ENCODE results near the gene LY86. TPM values are rescaled to one million over a fixed set of nuclear protein-coding genes. Genes with fewer than 3 reads are reported as not detected.

LY86 gene
- total RNA-seq, 1 experiment from 2014 or later, result not detected

DNA sequence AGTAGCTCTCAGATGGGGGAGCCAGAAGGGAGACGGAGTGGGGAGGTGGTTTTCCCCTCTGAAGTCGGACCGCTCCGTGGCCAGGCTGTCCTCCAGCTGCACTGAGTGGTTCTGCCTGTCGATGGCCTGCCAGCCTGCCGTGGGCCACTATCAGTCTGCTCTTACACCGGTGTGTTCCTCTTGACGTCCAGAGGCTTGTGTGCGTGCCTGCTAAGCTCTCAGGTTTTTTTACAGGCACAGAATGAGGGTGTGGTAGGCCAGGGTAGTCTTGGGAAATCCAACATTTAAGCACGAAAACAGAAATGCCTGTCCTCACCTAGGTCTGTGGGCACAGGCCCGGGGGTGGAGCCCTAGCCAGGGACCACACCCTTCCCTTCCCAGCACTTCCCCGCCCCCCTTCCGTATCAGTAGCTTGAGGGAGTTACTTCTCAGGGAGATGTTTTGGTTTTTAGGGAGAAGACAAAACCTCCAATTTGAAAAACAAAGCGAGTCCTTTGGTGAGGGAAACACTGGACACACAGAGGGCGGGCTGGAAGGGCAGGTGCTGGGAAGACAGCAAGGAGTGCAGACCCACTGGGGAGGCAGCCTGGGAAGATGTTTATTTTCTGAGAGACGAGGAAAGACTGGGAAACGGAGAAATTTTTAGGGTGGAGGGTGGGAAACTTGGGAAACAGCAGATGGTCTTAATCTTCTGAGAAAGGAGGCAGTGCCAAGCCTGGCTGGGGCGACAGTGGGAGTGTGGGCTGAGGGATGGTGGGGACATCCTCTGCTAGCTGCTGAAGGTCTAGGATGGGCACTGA, 106.5 kb downstream of the LY86 start (continued):
- TF ChIP-seq, protein P1, sequence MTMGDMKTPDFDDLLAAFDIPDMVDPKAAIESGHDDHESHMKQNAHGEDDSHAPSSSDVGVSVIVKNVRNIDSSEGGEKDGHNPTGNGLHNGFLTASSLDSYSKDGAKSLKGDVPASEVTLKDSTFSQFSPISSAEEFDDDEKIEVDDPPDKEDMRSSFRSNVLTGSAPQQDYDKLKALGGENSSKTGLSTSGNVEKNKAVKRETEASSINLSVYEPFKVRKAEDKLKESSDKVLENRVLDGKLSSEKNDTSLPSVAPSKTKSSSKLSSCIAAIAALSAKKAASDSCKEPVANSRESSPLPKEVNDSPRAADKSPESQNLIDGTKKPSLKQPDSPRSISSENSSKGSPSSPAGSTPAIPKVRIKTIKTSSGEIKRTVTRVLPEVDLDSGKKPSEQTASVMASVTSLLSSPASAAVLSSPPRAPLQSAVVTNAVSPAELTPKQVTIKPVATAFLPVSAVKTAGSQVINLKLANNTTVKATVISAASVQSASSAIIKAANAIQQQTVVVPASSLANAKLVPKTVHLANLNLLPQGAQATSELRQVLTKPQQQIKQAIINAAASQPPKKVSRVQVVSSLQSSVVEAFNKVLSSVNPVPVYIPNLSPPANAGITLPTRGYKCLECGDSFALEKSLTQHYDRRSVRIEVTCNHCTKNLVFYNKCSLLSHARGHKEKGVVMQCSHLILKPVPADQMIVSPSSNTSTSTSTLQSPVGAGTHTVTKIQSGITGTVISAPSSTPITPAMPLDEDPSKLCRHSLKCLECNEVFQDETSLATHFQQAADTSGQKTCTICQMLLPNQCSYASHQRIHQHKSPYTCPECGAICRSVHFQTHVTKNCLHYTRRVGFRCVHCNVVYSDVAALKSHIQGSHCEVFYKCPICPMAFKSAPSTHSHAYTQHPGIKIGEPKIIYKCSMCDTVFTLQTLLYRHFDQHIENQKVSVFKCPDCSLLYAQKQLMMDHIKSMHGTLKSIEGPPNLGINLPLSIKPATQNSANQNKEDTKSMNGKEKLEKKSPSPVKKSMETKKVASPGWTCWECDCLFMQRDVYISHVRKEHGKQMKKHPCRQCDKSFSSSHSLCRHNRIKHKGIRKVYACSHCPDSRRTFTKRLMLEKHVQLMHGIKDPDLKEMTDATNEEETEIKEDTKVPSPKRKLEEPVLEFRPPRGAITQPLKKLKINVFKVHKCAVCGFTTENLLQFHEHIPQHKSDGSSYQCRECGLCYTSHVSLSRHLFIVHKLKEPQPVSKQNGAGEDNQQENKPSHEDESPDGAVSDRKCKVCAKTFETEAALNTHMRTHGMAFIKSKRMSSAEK (CRISPR knock-in tag; IDR thresholded peaks at IDR 0.05; ENCODE audit: borderline replicate concordance), result no peak
- TF ChIP-seq NFATC4 (CRISPR knock-in tag; IDR thresholded peaks at IDR 0.05) (no peak), ZNF219 (CRISPR knock-in tag; IDR thresholded peaks at IDR 0.05; ENCODE audit: borderline replicate concordance) (no peak), OVOL2 (CRISPR knock-in tag; IDR thresholded peaks at IDR 0.05; ENCODE audit: borderline replicate concordance) (no peak), MXD4 (CRISPR knock-in tag; IDR thresholded peaks at IDR 0.05; ENCODE audit: borderline replicate concordance) (no peak)
- TF ChIP-seq, protein P2, sequence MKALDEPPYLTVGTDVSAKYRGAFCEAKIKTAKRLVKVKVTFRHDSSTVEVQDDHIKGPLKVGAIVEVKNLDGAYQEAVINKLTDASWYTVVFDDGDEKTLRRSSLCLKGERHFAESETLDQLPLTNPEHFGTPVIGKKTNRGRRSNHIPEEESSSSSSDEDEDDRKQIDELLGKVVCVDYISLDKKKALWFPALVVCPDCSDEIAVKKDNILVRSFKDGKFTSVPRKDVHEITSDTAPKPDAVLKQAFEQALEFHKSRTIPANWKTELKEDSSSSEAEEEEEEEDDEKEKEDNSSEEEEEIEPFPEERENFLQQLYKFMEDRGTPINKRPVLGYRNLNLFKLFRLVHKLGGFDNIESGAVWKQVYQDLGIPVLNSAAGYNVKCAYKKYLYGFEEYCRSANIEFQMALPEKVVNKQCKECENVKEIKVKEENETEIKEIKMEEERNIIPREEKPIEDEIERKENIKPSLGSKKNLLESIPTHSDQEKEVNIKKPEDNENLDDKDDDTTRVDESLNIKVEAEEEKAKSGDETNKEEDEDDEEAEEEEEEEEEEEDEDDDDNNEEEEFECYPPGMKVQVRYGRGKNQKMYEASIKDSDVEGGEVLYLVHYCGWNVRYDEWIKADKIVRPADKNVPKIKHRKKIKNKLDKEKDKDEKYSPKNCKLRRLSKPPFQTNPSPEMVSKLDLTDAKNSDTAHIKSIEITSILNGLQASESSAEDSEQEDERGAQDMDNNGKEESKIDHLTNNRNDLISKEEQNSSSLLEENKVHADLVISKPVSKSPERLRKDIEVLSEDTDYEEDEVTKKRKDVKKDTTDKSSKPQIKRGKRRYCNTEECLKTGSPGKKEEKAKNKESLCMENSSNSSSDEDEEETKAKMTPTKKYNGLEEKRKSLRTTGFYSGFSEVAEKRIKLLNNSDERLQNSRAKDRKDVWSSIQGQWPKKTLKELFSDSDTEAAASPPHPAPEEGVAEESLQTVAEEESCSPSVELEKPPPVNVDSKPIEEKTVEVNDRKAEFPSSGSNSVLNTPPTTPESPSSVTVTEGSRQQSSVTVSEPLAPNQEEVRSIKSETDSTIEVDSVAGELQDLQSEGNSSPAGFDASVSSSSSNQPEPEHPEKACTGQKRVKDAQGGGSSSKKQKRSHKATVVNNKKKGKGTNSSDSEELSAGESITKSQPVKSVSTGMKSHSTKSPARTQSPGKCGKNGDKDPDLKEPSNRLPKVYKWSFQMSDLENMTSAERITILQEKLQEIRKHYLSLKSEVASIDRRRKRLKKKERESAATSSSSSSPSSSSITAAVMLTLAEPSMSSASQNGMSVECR (CRISPR knock-in tag; IDR thresholded peaks at IDR 0.05; ENCODE audit: borderline replicate concordance), result no peak
- TF ChIP-seq, protein P3, sequence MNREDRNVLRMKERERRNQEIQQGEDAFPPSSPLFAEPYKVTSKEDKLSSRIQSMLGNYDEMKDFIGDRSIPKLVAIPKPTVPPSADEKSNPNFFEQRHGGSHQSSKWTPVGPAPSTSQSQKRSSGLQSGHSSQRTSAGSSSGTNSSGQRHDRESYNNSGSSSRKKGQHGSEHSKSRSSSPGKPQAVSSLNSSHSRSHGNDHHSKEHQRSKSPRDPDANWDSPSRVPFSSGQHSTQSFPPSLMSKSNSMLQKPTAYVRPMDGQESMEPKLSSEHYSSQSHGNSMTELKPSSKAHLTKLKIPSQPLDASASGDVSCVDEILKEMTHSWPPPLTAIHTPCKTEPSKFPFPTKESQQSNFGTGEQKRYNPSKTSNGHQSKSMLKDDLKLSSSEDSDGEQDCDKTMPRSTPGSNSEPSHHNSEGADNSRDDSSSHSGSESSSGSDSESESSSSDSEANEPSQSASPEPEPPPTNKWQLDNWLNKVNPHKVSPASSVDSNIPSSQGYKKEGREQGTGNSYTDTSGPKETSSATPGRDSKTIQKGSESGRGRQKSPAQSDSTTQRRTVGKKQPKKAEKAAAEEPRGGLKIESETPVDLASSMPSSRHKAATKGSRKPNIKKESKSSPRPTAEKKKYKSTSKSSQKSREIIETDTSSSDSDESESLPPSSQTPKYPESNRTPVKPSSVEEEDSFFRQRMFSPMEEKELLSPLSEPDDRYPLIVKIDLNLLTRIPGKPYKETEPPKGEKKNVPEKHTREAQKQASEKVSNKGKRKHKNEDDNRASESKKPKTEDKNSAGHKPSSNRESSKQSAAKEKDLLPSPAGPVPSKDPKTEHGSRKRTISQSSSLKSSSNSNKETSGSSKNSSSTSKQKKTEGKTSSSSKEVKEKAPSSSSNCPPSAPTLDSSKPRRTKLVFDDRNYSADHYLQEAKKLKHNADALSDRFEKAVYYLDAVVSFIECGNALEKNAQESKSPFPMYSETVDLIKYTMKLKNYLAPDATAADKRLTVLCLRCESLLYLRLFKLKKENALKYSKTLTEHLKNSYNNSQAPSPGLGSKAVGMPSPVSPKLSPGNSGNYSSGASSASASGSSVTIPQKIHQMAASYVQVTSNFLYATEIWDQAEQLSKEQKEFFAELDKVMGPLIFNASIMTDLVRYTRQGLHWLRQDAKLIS (CRISPR knock-in tag; IDR thresholded peaks at IDR 0.05; ENCODE audit: borderline replicate concordance), result no peak

DNA sequence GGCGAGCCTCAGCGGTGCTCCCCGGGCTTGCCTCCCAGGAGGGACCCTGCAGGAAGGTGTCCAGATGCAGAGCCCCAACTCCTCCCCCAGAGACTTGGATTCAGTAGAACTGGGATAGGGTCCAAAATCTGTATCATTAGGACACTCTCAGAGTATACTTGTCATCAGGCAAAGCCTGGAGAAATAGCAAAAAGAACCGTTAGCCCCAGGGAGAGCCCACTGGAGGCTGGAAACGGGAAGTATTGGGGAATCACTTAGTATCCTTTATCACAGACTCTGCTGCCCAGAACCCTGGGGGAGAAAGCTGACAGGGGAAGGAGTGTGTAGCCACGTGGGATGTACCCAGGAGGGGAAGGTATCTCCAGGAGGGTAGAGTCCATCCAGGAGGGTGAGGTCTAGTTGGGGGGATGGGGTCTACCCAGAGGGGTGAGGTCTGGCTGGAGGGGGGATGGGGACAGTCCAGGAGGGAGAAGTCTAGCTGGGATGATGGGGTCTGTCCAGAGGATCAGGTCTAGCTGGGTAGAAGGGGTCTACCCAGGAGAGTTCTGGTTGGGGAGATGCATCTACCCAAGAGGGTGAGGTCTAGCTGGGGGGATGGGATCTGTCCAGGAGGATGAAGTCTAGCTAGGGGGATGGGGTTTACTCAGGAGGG, 107.2 kb downstream of the LY86 start:
- Mint-ChIP-seq H3K4me3 (peak overlapping the region; percentile 60), H3K36me3 (no peaks in the 10 kb centered on the region), H3K27ac (peak overlapping the region; percentile 46; the same call in 1 of the 2 replicates), H3K9me3 (no peaks in the 10 kb centered on the region), H3K27me3 (ENCODE audit: low read depth) (peaks cover 19% of the 10 kb centered on the region), H3K4me1 (peaks cover 44% of the 10 kb centered on the region)
- ATAC-seq (no peak), DNase-seq (ENCODE audit: low spot score) (no peak)
- CTCF ChIA-PET, result interaction anchor here (0.6 to 3.0 kb wide), 29 partner anchors 9 to 921 kb away, joined by 3 to 62 read pairs (median 5); no protein-coding TSS in a partner anchor
- POLR2A ChIA-PET, result interaction anchor here (0.6 to 1.0 kb wide), 2 partner anchors 9 to 581 kb away, joined by 3 to 5 read pairs; no protein-coding TSS in a partner anchor
- no peak for TF ChIP-seq NR3C1 (CRISPR knock-in tag; conservative IDR thresholded peaks at IDR 0.05; ENCODE audit: low read depth)
- TF ChIP-seq, protein P4, sequence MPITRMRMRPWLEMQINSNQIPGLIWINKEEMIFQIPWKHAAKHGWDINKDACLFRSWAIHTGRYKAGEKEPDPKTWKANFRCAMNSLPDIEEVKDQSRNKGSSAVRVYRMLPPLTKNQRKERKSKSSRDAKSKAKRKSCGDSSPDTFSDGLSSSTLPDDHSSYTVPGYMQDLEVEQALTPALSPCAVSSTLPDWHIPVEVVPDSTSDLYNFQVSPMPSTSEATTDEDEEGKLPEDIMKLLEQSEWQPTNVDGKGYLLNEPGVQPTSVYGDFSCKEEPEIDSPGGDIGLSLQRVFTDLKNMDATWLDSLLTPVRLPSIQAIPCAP (CRISPR knock-in tag; IDR thresholded peaks at IDR 0.05), result no peak
- TF ChIP-seq, protein P5, sequence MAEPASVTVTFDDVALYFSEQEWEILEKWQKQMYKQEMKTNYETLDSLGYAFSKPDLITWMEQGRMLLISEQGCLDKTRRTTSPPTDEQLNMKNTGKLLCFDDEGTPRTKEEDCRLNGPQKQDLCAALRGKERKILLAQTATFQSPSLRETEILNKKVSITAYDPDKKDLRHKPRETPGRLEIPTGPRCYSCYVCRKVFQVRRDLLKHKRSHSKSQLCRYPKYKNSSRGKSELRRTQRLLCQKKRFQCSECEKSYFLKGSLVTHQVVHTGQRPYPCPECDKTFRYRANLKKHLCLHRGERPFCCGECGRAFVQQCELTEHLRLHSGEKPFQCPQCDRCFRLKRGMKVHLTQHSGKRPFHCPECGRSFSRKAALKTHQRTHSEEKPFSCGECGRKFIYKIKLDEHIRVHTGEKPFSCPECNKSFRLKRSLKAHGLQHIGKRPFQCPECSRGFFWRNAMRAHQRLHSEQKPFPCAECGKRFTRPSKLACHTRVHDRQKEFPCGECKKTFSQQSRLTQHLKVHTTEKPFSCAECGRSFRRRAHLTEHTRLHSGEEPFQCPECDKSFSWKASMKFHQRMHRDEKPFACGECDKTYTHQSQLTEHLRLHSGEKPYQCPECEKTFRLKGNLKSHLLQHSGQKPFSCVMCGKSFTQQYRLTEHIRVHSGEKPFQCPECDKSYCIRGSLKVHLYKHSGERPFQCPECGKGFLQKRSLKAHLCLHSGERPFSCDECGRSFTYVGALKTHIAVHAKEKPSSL (CRISPR knock-in tag; conservative IDR thresholded peaks at IDR 0.05), result no peak
- no peak for TF ChIP-seq FOXK1 (CRISPR knock-in tag; IDR thresholded peaks at IDR 0.05)
- no peak for TF ChIP-seq TEAD4 (CRISPR knock-in tag; IDR thresholded peaks at IDR 0.05)
- TF ChIP-seq GABPB1 (CRISPR knock-in tag; IDR thresholded peaks at IDR 0.05), result no peak
- no peak for TF ChIP-seq MYBL2 (CRISPR knock-in tag; IDR thresholded peaks at IDR 0.05)
- TF ChIP-seq, protein P6, sequence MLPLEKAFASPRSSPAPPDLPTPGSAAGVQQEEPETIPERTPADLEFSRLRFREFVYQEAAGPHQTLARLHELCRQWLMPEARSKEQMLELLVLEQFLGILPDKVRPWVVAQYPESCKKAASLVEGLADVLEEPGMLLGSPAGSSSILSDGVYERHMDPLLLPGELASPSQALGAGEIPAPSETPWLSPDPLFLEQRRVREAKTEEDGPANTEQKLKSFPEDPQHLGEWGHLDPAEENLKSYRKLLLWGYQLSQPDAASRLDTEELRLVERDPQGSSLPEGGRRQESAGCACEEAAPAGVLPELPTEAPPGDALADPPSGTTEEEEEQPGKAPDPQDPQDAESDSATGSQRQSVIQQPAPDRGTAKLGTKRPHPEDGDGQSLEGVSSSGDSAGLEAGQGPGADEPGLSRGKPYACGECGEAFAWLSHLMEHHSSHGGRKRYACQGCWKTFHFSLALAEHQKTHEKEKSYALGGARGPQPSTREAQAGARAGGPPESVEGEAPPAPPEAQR (CRISPR knock-in tag; IDR thresholded peaks at IDR 0.05), result no peak
- TF ChIP-seq ZNF423 (CRISPR knock-in tag; IDR thresholded peaks at IDR 0.05), result no peak
- TF ChIP-seq IRF2 (CRISPR knock-in tag; IDR thresholded peaks at IDR 0.05; ENCODE audit: borderline replicate concordance, low read depth), result no peak

All from WTC11 (cell line).